ENCODE results near the gene TOMM34. TPM values are rescaled to one million over a fixed set of nuclear protein-coding genes. Genes with fewer than 3 reads are reported as not detected.
A peak's percentile ranks its signal among the peaks of the same experiment; 100 is the strongest.

The TOMM34 gene
- total and polyA plus RNA-seq, 2 of the 13 experiments (the other 11 are each of a cell fraction or from before 2014, with no cell fraction given), result 36.2 to 52.0 TPM

- no peak; the same call in 1 of the 2 replicates for TF ChIP-seq XBP1 (CRISPR knock-in tag; IDR thresholded peaks at IDR 0.05)
- TF ChIP-seq SMYD3 (CRISPR knock-in tag; IDR thresholded peaks at IDR 0.05), result 0 out of 2 replicates have a peak, but pooled peaks have one; percentile 47
- TF ChIP-seq HNRNPLL (IDR thresholded peaks at IDR 0.05; ENCODE audit: low read depth, low read length, poor library complexity, severe bottlenecking), result peak; percentile 72
- peak; percentile 88 for TF ChIP-seq TEAD3 (CRISPR knock-in tag; optimal IDR thresholded peaks at IDR 0.05; ENCODE audit: borderline replicate concordance)
- peak; percentile 49; the same call in 1 of the 2 replicates for TF ChIP-seq SMC3 (IDR thresholded peaks at IDR 0.05; ENCODE audit: low read length)
- peak; percentile 49 for TF ChIP-seq CBX1 (IDR thresholded peaks at IDR 0.05; ENCODE audit: low read depth)
- no peak; the same call in 1 of the 2 replicates for TF ChIP-seq ZNF121 (CRISPR knock-in tag; IDR thresholded peaks at IDR 0.05)
- TF ChIP-seq SRSF9 (IDR thresholded peaks at IDR 0.05; ENCODE audit: borderline replicate concordance, insufficient read depth, low read depth, low read length, poor library complexity, severe bottlenecking), result no peak
- TF ChIP-seq ZNF792 (CRISPR knock-in tag; IDR thresholded peaks at IDR 0.05), result no peak; the same call in 1 of the 2 replicates
- TF ChIP-seq ZNF335 (CRISPR knock-in tag; IDR thresholded peaks at IDR 0.05), result 0 out of 2 replicates have a peak, but pooled peaks have one; percentile 41
- TF ChIP-seq ZNF547 (CRISPR knock-in tag; IDR thresholded peaks at IDR 0.05), result peak; percentile 63; the same call in 1 of the 2 replicates
- peak; percentile 43 for TF ChIP-seq AKNA (CRISPR knock-in tag; IDR thresholded peaks at IDR 0.05; ENCODE audit: borderline replicate concordance)
- TF ChIP-seq NR2C2 (CRISPR knock-in tag; IDR thresholded peaks at IDR 0.05; ENCODE audit: borderline replicate concordance), result peak; percentile 21; the same call in 1 of the 2 replicates
- peak; percentile 50; the same call in 1 of the 2 replicates for TF ChIP-seq ZNF800 (CRISPR knock-in tag; IDR thresholded peaks at IDR 0.05)
- TF ChIP-seq SMARCC2 (IDR thresholded peaks at IDR 0.05), result no peak
- no peak for TF ChIP-seq ZNF230 (CRISPR knock-in tag; IDR thresholded peaks at IDR 0.05)
- TF ChIP-seq ZNF784 (CRISPR knock-in tag; IDR thresholded peaks at IDR 0.05; ENCODE audit: borderline replicate concordance), result peak; percentile 29; the same call in 1 of the 2 replicates
- no peak for TF ChIP-seq ZNF639 (CRISPR knock-in tag; conservative IDR thresholded peaks at IDR 0.05)
- no peak for TF ChIP-seq ZMAT5 (CRISPR knock-in tag; IDR thresholded peaks at IDR 0.05; ENCODE audit: borderline replicate concordance, low read depth)
Measured at GRCh38 chr20:44911264-44911921, 48.8 kb downstream of the TOMM34 start (continued).
